ENCODE data around the gene RPS15.

Gene RPS15

DNA sequence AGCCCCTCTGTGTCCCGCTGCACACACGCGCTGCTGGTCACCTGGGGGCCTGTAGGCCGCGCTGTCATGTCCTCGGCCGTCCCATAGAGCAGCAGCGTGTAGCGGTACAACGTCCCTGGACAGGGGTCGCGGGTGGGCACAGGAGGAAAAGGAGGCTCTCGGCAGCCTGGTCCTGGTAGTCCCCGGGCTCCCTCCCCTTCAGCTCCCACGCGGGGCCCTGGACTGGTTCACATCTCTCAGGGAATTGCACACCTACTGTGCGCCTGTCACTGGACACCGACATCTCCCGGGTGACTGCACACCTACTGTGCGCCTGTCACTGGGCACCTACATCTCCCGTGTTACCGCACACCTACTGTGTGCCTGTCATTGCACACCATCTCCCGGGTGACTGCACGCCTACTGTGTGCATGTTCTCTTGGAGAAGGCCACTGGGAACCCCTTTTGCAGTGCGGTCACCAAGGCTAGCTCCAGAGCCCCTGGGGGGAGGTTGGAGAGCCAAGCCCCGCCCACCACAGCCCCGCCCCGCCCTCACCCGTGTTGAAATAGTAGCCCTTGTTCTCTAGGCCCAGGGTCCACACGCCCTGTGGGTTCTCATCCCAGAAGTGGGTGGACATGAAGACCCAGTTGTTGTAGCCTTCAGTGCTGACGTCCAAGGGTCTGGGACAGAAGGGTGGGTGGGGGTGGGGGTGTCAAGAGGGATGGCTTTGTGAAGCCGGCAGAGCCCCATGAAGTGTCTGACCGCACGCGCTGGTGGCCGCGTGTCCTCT, 44.4 kb downstream of the RPS15 start:
- Histone ChIP-seq H4K12ac (ENCODE audit: low read depth, low read length) (no peak overlapping the region), H4K8ac (ENCODE audit: low read depth, low read length) (no peak overlapping the region), H2AFZ (ENCODE audit: insufficient read depth, low read length, poor library complexity) (no peak overlapping the region), H2BK12ac (ENCODE audit: low read length) (no peak overlapping the region), H3K4me1 (ENCODE audit: control insufficient read depth in 1 of 2, insufficient read depth in 2 of 2, low read length in 2 of 2) (peaks cover 0 to 3% of the 10 kb centered on the region in 2 experiments), H3K36me3 (ENCODE audit: control insufficient read depth in 1 of 2, insufficient read depth in 2 of 2, low read length in 2 of 2) (no peaks in the 10 kb centered on the region), H3K79me2 (ENCODE audit: control insufficient read depth, insufficient read depth, low read length, poor library complexity) (peaks cover 4% of the 10 kb centered on the region), H3K9ac (ENCODE audit: low read length) (no peak overlapping the region), H3K18ac (ENCODE audit: low read length) (no peak overlapping the region), H4K91ac (ENCODE audit: low read depth, low read length) (no peak overlapping the region), H3K4me2 (ENCODE audit: low read length) (no peak overlapping the region), H2BK120ac (ENCODE audit: insufficient read depth, low read length, poor library complexity) (no peak overlapping the region), H3K4me3 (ENCODE audit: low read depth, low read length) (no peak overlapping the region), H2BK5ac (ENCODE audit: low read depth, low read length, poor library complexity) (no peak overlapping the region), H3K27me3 (ENCODE audit: insufficient read depth, low read length) (no peaks in the 10 kb centered on the region), H2AK5ac (ENCODE audit: low read length) (no peak overlapping the region), H3K14ac (ENCODE audit: low read length) (no peak overlapping the region), H3K4ac (ENCODE audit: low read depth, low read length) (no peak overlapping the region), H3K27ac (ENCODE audit: low read depth, low read length) (no peak overlapping the region), H3K23ac (ENCODE audit: low read length) (no peak overlapping the region), H3K9me3 (ENCODE audit: insufficient read depth, low read depth, low read length) (peaks cover 4% of the 10 kb centered on the region), H3K79me1 (ENCODE audit: low read length) (peaks cover 8% of the 10 kb centered on the region)
- WGBS (ENCODE audit: extremely low coverage, insufficient coverage, insufficient read length): no CpG with 5 or more reads among the region's 37 CpGs
- DNase-seq: no peak

DNA sequence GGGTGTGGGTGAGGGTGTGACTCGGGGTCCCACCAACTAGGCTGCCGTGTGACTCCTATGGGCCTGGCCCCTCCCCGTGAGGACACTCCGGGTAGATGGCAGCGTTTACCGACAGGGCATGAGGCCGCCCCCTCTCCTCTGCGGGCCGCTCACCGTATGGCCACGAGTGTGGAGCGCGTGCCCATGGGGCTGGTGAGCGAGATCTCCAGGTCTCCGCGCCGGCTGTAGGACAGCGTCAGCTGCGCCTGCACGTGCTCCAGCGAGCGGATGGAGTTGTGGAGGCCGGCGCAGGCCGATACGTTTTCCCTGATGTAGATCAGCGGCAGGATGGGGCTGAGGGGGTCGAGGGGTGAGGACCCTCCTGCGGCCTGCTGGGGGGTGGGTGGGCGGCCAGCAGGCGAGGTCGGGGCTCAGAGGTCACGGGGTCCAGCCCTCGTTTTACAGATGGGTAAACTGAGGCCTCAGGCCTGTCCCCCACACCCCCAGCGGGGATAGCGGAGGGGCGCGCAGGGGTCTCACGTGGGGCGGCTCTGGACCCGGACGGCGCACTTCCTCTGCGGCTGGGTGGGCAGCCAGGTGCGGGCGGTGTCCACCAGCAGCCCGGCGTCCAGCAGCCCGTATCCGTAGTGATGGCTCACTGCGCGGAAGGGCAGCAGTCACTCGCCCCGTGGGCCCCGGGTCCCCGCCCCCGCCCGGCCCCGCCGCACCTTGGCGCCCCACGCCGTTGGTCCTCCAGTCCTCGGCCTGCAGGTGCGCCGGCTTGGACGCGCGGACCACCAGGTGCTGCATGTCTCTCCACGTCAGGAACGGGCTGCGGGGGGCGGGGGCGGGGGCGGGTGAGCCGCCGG, 45.2 kb downstream of the RPS15 start:
- Histone ChIP-seq H3K36me3 (ENCODE audit: control insufficient read depth in 1 of 2, insufficient read depth in 2 of 2, low read length in 2 of 2) (no peaks in the 10 kb centered on the region), H4K12ac (ENCODE audit: low read depth, low read length) (no peak overlapping the region), H3K4ac (ENCODE audit: low read depth, low read length) (no peak overlapping the region), H3K4me1 (ENCODE audit: control insufficient read depth in 1 of 2, insufficient read depth in 2 of 2, low read length in 2 of 2) (no peaks in the 10 kb centered on the region), H3K9ac (ENCODE audit: low read length) (no peak overlapping the region), H3K4me2 (ENCODE audit: low read length) (no peak overlapping the region), H2AFZ (ENCODE audit: insufficient read depth, low read length, poor library complexity) (no peak overlapping the region), H2BK120ac (ENCODE audit: insufficient read depth, low read length, poor library complexity) (no peak overlapping the region), H2AK5ac (ENCODE audit: low read length) (no peak overlapping the region), H2BK12ac (ENCODE audit: low read length) (no peak overlapping the region), H3K23ac (ENCODE audit: low read length) (no peak overlapping the region), H3K18ac (ENCODE audit: low read length) (no peak overlapping the region), H3K14ac (ENCODE audit: low read length) (no peak overlapping the region), H3K79me1 (ENCODE audit: low read length) (peaks cover 8% of the 10 kb centered on the region), H4K91ac (ENCODE audit: low read depth, low read length) (no peak overlapping the region), H3K4me3 (ENCODE audit: low read depth, low read length) (no peak overlapping the region), H2BK5ac (ENCODE audit: low read depth, low read length, poor library complexity) (no peak overlapping the region), H3K79me2 (ENCODE audit: control insufficient read depth, insufficient read depth, low read length, poor library complexity) (peaks cover 4% of the 10 kb centered on the region), H3K27ac (ENCODE audit: low read depth, low read length) (no peak overlapping the region), H3K27me3 (ENCODE audit: insufficient read depth, low read length) (no peaks in the 10 kb centered on the region), H4K8ac (ENCODE audit: low read depth, low read length) (no peak overlapping the region), H3K9me3 (ENCODE audit: insufficient read depth, low read depth, low read length) (peaks cover 7% of the 10 kb centered on the region)
- no peak for DNase-seq
- no CpG with 5 or more reads among the region's 77 CpGs for WGBS (ENCODE audit: extremely low coverage, insufficient coverage, insufficient read length)

DNA sequence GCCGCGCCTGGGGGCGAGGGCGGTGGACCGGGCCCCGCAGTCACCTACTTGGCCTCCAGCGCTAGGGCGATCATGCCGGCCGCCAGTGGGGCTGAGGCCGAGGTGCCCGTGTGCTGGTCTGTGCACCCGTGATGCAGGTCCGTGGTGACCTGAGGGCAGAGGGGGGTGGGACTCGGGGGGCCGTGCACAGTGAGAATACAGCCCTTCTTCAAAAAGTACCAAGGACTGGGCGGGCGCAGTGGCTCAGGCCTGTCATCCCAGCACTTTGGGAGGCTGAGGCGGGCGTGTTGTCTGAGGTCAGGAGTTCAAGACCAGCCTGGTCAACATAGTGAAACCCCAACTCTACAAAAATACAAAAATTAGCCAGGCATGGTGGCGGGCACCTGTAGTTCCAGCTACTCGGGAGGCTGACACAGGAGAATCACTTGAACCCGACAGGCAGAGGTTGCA, 45.8 kb downstream of the RPS15 start:
- Histone ChIP-seq H3K18ac (ENCODE audit: low read length) (no peak overlapping the region), H3K36me3 (ENCODE audit: control insufficient read depth in 1 of 2, insufficient read depth in 2 of 2, low read length in 2 of 2) (no peaks in the 10 kb centered on the region), H3K27ac (ENCODE audit: low read depth, low read length) (no peak overlapping the region), H2AFZ (ENCODE audit: insufficient read depth, low read length, poor library complexity) (no peak overlapping the region), H4K8ac (ENCODE audit: low read depth, low read length) (no peak overlapping the region), H3K27me3 (ENCODE audit: insufficient read depth, low read length) (no peaks in the 10 kb centered on the region), H4K91ac (ENCODE audit: low read depth, low read length) (no peak overlapping the region), H3K9ac (ENCODE audit: low read length) (no peak overlapping the region), H4K12ac (ENCODE audit: low read depth, low read length) (no peak overlapping the region), H3K9me3 (ENCODE audit: insufficient read depth, low read depth, low read length) (peaks cover 7% of the 10 kb centered on the region), H3K4me2 (ENCODE audit: low read length) (no peak overlapping the region), H3K4me1 (ENCODE audit: control insufficient read depth in 1 of 2, insufficient read depth in 2 of 2, low read length in 2 of 2) (no peaks in the 10 kb centered on the region), H2BK12ac (ENCODE audit: low read length) (no peak overlapping the region), H3K4ac (ENCODE audit: low read depth, low read length) (no peak overlapping the region), H3K79me1 (ENCODE audit: low read length) (peaks cover 3% of the 10 kb centered on the region), H3K4me3 (ENCODE audit: low read depth, low read length) (no peak overlapping the region), H2BK5ac (ENCODE audit: low read depth, low read length, poor library complexity) (no peak overlapping the region), H2BK120ac (ENCODE audit: insufficient read depth, low read length, poor library complexity) (no peak overlapping the region), H3K23ac (ENCODE audit: low read length) (no peak overlapping the region), H3K79me2 (ENCODE audit: control insufficient read depth, insufficient read depth, low read length, poor library complexity) (no peaks in the 10 kb centered on the region), H3K14ac (ENCODE audit: low read length) (no peak overlapping the region), H2AK5ac (ENCODE audit: low read length) (no peak overlapping the region)
- DNase-seq: no peak
- no CpG with 5 or more reads among the region's 23 CpGs for WGBS (ENCODE audit: extremely low coverage, insufficient coverage, insufficient read length)

DNA sequence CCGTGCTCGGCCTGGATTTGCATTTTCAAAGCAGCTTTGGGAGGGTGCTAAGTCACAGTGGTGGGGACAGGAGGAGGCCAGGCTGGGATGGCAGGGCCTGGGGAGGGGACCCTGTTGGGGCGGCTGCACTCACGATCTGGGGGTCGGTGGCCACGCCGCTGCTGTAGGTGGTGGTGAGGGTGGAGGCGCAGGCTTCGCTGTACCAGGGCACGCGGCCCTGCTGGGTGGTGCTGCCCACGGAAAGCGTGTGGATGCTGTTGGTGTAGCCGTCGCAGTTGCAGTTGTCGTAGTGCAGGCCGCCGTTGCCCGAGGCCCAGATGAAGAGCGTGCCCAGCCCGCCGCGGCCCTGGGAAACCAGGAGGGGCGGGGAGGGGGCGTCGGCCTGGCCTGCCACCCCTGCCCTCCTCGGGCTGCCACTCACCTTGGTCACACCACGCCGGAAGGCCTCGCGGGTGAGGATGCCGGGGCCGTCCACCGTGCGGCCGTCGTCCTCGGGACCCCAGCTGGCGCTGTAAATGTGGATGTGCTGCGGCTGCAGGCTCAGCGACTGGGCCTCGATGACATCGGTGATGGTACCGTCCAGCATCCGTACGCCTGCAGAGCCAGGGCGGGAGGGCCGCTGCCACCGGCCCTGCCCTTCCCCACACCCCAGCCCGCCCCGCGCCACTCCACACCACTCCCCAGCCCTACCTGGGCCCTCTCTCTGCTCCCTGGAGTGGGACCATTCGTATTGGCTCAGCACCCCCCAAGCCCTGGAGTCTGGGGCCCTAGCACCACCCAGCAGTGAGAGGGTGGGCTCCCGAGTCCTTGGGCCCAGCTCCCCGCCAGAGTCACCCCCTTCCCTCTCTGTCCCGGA, 48.8 kb downstream of the RPS15 start:
- Histone ChIP-seq H3K27me3 (ENCODE audit: insufficient read depth, low read length) (peaks cover 5% of the 10 kb centered on the region), H3K79me1 (ENCODE audit: low read length) (peaks cover 10% of the 10 kb centered on the region), H2AK5ac (ENCODE audit: low read length) (no peak overlapping the region), H3K79me2 (ENCODE audit: control insufficient read depth, insufficient read depth, low read length, poor library complexity) (peaks cover 4% of the 10 kb centered on the region), H3K4me1 (ENCODE audit: control insufficient read depth in 1 of 2, insufficient read depth in 2 of 2, low read length in 2 of 2) (peaks cover 6 to 7% of the 10 kb centered on the region in 2 experiments), H3K4ac (ENCODE audit: low read depth, low read length) (no peak overlapping the region), H3K23ac (ENCODE audit: low read length) (no peak overlapping the region), H2BK120ac (ENCODE audit: insufficient read depth, low read length, poor library complexity) (no peak overlapping the region), H2BK5ac (ENCODE audit: low read depth, low read length, poor library complexity) (no peak overlapping the region), H3K9ac (ENCODE audit: low read length) (no peak overlapping the region), H2AFZ (ENCODE audit: insufficient read depth, low read length, poor library complexity) (no peak overlapping the region), H3K9me3 (ENCODE audit: insufficient read depth, low read depth, low read length) (peaks cover 7% of the 10 kb centered on the region), H3K4me3 (ENCODE audit: low read depth, low read length) (no peak overlapping the region), H2BK12ac (ENCODE audit: low read length) (no peak overlapping the region), H4K8ac (ENCODE audit: low read depth, low read length) (no peak overlapping the region), H4K91ac (ENCODE audit: low read depth, low read length) (no peak overlapping the region), H3K27ac (ENCODE audit: low read depth, low read length) (no peak overlapping the region), H3K14ac (ENCODE audit: low read length) (no peak overlapping the region), H3K4me2 (ENCODE audit: low read length) (no peak overlapping the region), H3K18ac (ENCODE audit: low read length) (no peak overlapping the region), H3K36me3 (ENCODE audit: control insufficient read depth in 1 of 2, insufficient read depth in 2 of 2, low read length in 2 of 2) (no peaks in the 10 kb centered on the region), H4K12ac (ENCODE audit: low read depth, low read length) (no peak overlapping the region)
- DNase-seq: no peak
- no CpG with 5 or more reads among the region's 56 CpGs for WGBS (ENCODE audit: extremely low coverage, insufficient coverage, insufficient read length)

Measured in trophoblast cell (in vitro differentiated cells and primary cell).